SK-N-SH treated with all-trans-retinoic acid at 6 μM for 48 hours (cell line): ENCODE measurements around the gene HIVEP3.

ENCODE experiments used
- ATAC-seq: fragments of 200-7000 bp; cut with Tn5 transposase; 3 replicates; pipeline ENCODE4 v1.9.1; 2020; ENCODE audit warnings: mild to moderate bottlenecking, moderate library complexity
- ARNTL ChIP-seq: fragments of 450-650 bp; formaldehyde crosslinking; IDR thresholded peaks from 2 replicates; pipeline ENCODE4 v1.5.0; 2020; ENCODE audit warnings: low read depth, mild to moderate bottlenecking, moderate library complexity, borderline replicate concordance
- CREB5 ChIP-seq: fragments of 250-450 bp; sonication (Bioruptor Pico); IDR thresholded peaks from 2 replicates; pipeline ENCODE4 v1.5.1; 2020; ENCODE audit warnings: low read depth, mild to moderate bottlenecking, moderate library complexity
- CSDC2 ChIP-seq: fragments of 250-450 bp; sonication (Bioruptor Pico); IDR thresholded peaks from 2 replicates; pipeline ENCODE4 v1.5.0; 2020; ENCODE audit warnings: mild to moderate bottlenecking, moderate library complexity
- CSRNP3 ChIP-seq: fragments of 250-450 bp; sonication (Bioruptor Pico); IDR thresholded peaks from 2 replicates; pipeline ENCODE4 v1.5.1; 2021; ENCODE audit warnings: mild to moderate bottlenecking, moderate library complexity
- ESRRG ChIP-seq: fragments of 250-450 bp; sonication (Bioruptor Pico); IDR thresholded peaks from 2 replicates; pipeline ENCODE4 v1.6.1; 2021; ENCODE audit warnings: mild to moderate bottlenecking
- GLIS3 ChIP-seq: fragments of 250-450 bp; sonication (Bioruptor Pico); IDR thresholded peaks from 2 replicates; pipeline ENCODE4 v1.5.0; 2020; ENCODE audit warnings: mild to moderate bottlenecking, moderate library complexity
- ISL1 ChIP-seq: fragments of 250-450 bp; sonication (Bioruptor Pico); IDR thresholded peaks from 2 replicates; pipeline ENCODE4 v2.1.2; 2022; ENCODE audit warnings: mild to moderate bottlenecking, moderate library complexity
- OSR1 ChIP-seq: fragments of 250-450 bp; sonication (Bioruptor Pico); IDR thresholded peaks from 2 replicates; pipeline ENCODE4 v1.8.0; 2022; ENCODE audit warnings: moderate library complexity, mild to moderate bottlenecking, inconsistent platforms
- PATZ1 ChIP-seq: fragments of 250-450 bp; sonication (Bioruptor Pico); IDR thresholded peaks from 2 replicates; pipeline ENCODE4 v1.8.0; 2020; ENCODE audit warnings: mild to moderate bottlenecking, moderate library complexity, borderline replicate concordance
- POU6F1 ChIP-seq: fragments of 250-450 bp; sonication (Bioruptor Pico); IDR thresholded peaks from 2 replicates; pipeline ENCODE4 v1.8.0; 2021; ENCODE audit warnings: low read depth, mild to moderate bottlenecking, moderate library complexity, borderline replicate concordance
- PPARA ChIP-seq: fragments of 250-450 bp; sonication (Bioruptor Pico); IDR thresholded peaks from 2 replicates; pipeline ENCODE4 v1.5.0; 2020; ENCODE audit warnings: mild to moderate bottlenecking, borderline replicate concordance
- RARB ChIP-seq: fragments of 250-450 bp; sonication (Bioruptor Pico); IDR thresholded peaks from 2 replicates; pipeline ENCODE4 v1.8.0; 2021; ENCODE audit warnings: mild to moderate bottlenecking, moderate library complexity
- SNAI2 ChIP-seq: fragments of 250-450 bp; sonication (Bioruptor Pico); IDR thresholded peaks from 2 replicates; pipeline ENCODE4 v1.5.0; 2020; ENCODE audit warnings: mild to moderate bottlenecking, moderate library complexity
- TCF4 ChIP-seq: fragments of 250-450 bp; sonication (Bioruptor Pico); IDR thresholded peaks from 2 replicates; pipeline ENCODE4 v1.8.0; 2021; ENCODE audit warnings: mild to moderate bottlenecking, moderate library complexity, borderline replicate concordance
- ZC3H10 ChIP-seq: fragments of 250-450 bp; sonication (Bioruptor Pico); IDR thresholded peaks from 2 replicates; pipeline ENCODE4 v1.5.1; 2021; ENCODE audit warnings: mild to moderate bottlenecking, moderate library complexity
- ZFP3 ChIP-seq: fragments of 250-450 bp; sonication (Bioruptor Pico); IDR thresholded peaks from 2 replicates; pipeline ENCODE4 v1.5.0; 2020; ENCODE audit warnings: mild to moderate bottlenecking, moderate library complexity
- ZNF70 ChIP-seq: fragments of 450-650 bp; formaldehyde crosslinking; IDR thresholded peaks from 2 replicates; pipeline ENCODE4 v1.5.0; 2020; ENCODE audit warnings: mild to moderate bottlenecking, moderate library complexity
- ZNF8 ChIP-seq: fragments of 450-650 bp; formaldehyde crosslinking; IDR thresholded peaks from 2 replicates; pipeline ENCODE4 v1.5.0; 2020; ENCODE audit warnings: mild to moderate bottlenecking, moderate library complexity

The HIVEP3 gene

GRCh38 chr1:41709873-41710272 is 208.8 kb downstream of the HIVEP3 start:
- ATAC-seq: no peak
- TF ChIP-seq ISL1 (CRISPR knock-in tag) (no peak), ZNF8 (CRISPR knock-in tag) (no peak), TCF4 (no peak), CREB5 (CRISPR knock-in tag) (no peak), PPARA (CRISPR knock-in tag) (no peak), PATZ1 (CRISPR knock-in tag) (no peak), ARNTL (CRISPR knock-in tag) (no peak), ZNF70 (CRISPR knock-in tag) (no peak)

- no peak for TF ChIP-seq ESRRG (CRISPR knock-in tag)
- no peak for TF ChIP-seq POU6F1 (CRISPR knock-in tag)
- TF ChIP-seq ARNTL (CRISPR knock-in tag): no peak
- no peak for TF ChIP-seq ZNF70 (CRISPR knock-in tag)
- TF ChIP-seq CSDC2: no peak
- TF ChIP-seq TCF4: no peak
- TF ChIP-seq SNAI2: no peak
- TF ChIP-seq RARB (CRISPR knock-in tag): no peak
- TF ChIP-seq GLIS3: no peak
- no peak for TF ChIP-seq ZNF8 (CRISPR knock-in tag)
- no peak for ATAC-seq
Observed at GRCh38 chr1:41709331-41709730, 209.4 kb downstream of the HIVEP3 start.

- no peak for ATAC-seq
Observed at GRCh38 chr1:41708332-41708731, 210.4 kb downstream of the HIVEP3 start.

GRCh38 chr1:41707793-41708192 is 210.9 kb downstream of the HIVEP3 start:
- ATAC-seq: no peak
- TF ChIP-seq CSDC2: no peak
- TF ChIP-seq SNAI2: no peak
- no peak for TF ChIP-seq CSRNP3 (CRISPR knock-in tag)
- TF ChIP-seq ZNF8 (CRISPR knock-in tag): no peak
- TF ChIP-seq PATZ1 (CRISPR knock-in tag): no peak
- TF ChIP-seq OSR1: no peak
- no peak for TF ChIP-seq ISL1 (CRISPR knock-in tag)
- TF ChIP-seq CREB5 (CRISPR knock-in tag): no peak
- no peak for TF ChIP-seq RARB (CRISPR knock-in tag)
- TF ChIP-seq ZC3H10 (CRISPR knock-in tag): no peak
- no peak for TF ChIP-seq POU6F1 (CRISPR knock-in tag)
- TF ChIP-seq ARNTL (CRISPR knock-in tag): no peak
- TF ChIP-seq GLIS3: no peak
- TF ChIP-seq ZFP3 (CRISPR knock-in tag): no peak

More at GRCh38 chr1:41708332-41708731, 210.4 kb downstream of the HIVEP3 start:
- TF ChIP-seq CSDC2: no peak
- TF ChIP-seq, all 23 proteins: peak for 0
